Smooth muscle cell (in vitro differentiated cells): ENCODE results near the gene TNPO3. TPM values are rescaled to one million over a fixed set of nuclear protein-coding genes. Genes with fewer than 3 reads are reported as not detected.

Experiments used
- DNase-seq: peaks from one replicate; lab custom pipeline; 2025; ENCODE audit not compliant: unreplicated experiment; lab: John Stamatoyannopoulos, UW
- H2AFZ ChIP-seq: fragments of 200-600 bp; sonication (generic); 2 replicates; pipeline ENCODE4 v1.6.0; 2016; ENCODE audit warnings: antibody characterized with exemption, low read depth, mild to moderate bottlenecking
- H3F3A ChIP-seq: fragments of 200-600 bp; sonication (generic); 2 replicates; pipeline ENCODE4 v1.6.0; 2017; ENCODE audit warnings: antibody characterized with exemption, low read depth
- H3K27ac ChIP-seq: fragments of 200-600 bp; sonication (generic); 2 replicates; pipeline ENCODE4 v1.5.1; 2016; ENCODE audit warnings: low read depth, mild to moderate bottlenecking
- H3K27me3 ChIP-seq: fragments of 200-600 bp; sonication (generic); 2 replicates; pipeline ENCODE4 v1.6.1; 2016; ENCODE audit warnings: low read depth, mild to moderate bottlenecking
- H3K36me3 ChIP-seq: fragments of 200-600 bp; sonication (generic); 2 replicates; pipeline ENCODE4 v1.5.1; 2016; ENCODE audit warnings: low read depth
- H3K4me1 ChIP-seq: fragments of 200-600 bp; sonication (generic); 2 replicates; pipeline ENCODE4 v1.5.1; 2016; ENCODE audit warnings: low read depth
- H3K4me2 ChIP-seq: fragments of 200-600 bp; sonication (generic); 2 replicates; pipeline ENCODE4 v1.6.0; 2016; ENCODE audit warnings: mild to moderate bottlenecking
- H3K4me3 ChIP-seq: fragments of 200-600 bp; sonication (generic); 2 replicates; pipeline ENCODE4 v1.5.1; 2016; ENCODE audit warnings: mild to moderate bottlenecking
- H3K79me2 ChIP-seq: fragments of 200-600 bp; sonication (generic); 2 replicates; pipeline ENCODE4 v1.6.0; 2016; ENCODE audit warnings: low read depth, mild to moderate bottlenecking
- H3K9ac ChIP-seq: fragments of 200-600 bp; sonication (generic); 2 replicates; pipeline ENCODE4 v1.6.0; 2016; ENCODE audit warnings: low read depth
- H3K9me3 ChIP-seq: fragments of 200-600 bp; sonication (generic); replicated peaks from 2 replicates; pipeline ENCODE4 v1.5.1; 2016; ENCODE audit warnings: low read depth
- H4K20me1 ChIP-seq: fragments of 200-600 bp; sonication (generic); 2 replicates; pipeline ENCODE4 v1.6.0; 2016; ENCODE audit warnings: low read depth
- CTCF ChIP-seq: fragments of 200-600 bp; sonication (generic); IDR thresholded peaks from 2 replicates; pipeline ENCODE4 v1.5.1; 2017; ENCODE audit warnings: borderline replicate concordance, mild to moderate bottlenecking, antibody characterized with exemption; ENCODE audit not compliant: insufficient read depth, poor library complexity, severe bottlenecking
- WGBS: methylation state at CpG from one replicate; pipeline ENCODE4 v1.1.7; 2016; ENCODE audit warnings: low lambda C conversion rate; 5-methylcytosine and 5-hydroxymethylcytosine counted together
- polyA plus RNA-seq: library from polyadenylated mRNA; unstranded; fragments of >200 nt; fragmentation: Nextera tagmentation; extraction: Ambion mirVana; gene quantifications from 2 replicates; pipeline ENCODE4 v1.2.1, GENCODE V29; 2016
- total RNA-seq: library from RNA; depleted of rRNA; stranded (reverse); fragments of >200 nt; gene quantifications from 2 replicates; pipeline ENCODE4 v1.2.3, GENCODE V29; 2014

Gene TNPO3
- total and polyA plus RNA-seq, 2 experiments from 2014 or later: 28.4 to 41.3 TPM

- Histone ChIP-seq H4K20me1 (no peaks in the 10 kb centered on the region), H3K4me3 (no peak overlapping the region), H3K4me1 (no peaks in the 10 kb centered on the region), H3K36me3 (no peaks in the 10 kb centered on the region), H3F3A (no peaks in the 10 kb centered on the region), H2AFZ (no peak overlapping the region), H3K79me2 (no peaks in the 10 kb centered on the region), H3K4me2 (no peak overlapping the region), H3K9ac (no peak overlapping the region), H3K27me3 (no peaks in the 10 kb centered on the region), H3K27ac (no peak overlapping the region), H3K9me3 (no peaks in the 10 kb centered on the region)
- no peak for TF ChIP-seq CTCF
- DNase-seq: no peak
- WGBS: 91% methylated on average over 9 of the region's 9 CpGs
Measured at GRCh38 chr7:128947854-128948253, 107.1 kb downstream of the TNPO3 start.

- H2AFZ ChIP-seq: no peak overlapping the region
- DNase-seq: no peak
- no peaks in the 10 kb centered on the region for H3K79me2 ChIP-seq
- no peaks in the 10 kb centered on the region for H4K20me1 ChIP-seq
- WGBS: 84% methylated on average over 15 of the region's 22 CpGs
- no peaks in the 10 kb centered on the region for H3F3A ChIP-seq
- no peak overlapping the region for H3K4me2 ChIP-seq
- no peak overlapping the region for H3K9ac ChIP-seq
- H3K36me3 ChIP-seq: no peaks in the 10 kb centered on the region
- H3K9me3 ChIP-seq: no peaks in the 10 kb centered on the region
- no peak overlapping the region for H3K4me3 ChIP-seq
- H3K4me1 ChIP-seq: no peaks in the 10 kb centered on the region
- H3K27me3 ChIP-seq: no peaks in the 10 kb centered on the region
- H3K27ac ChIP-seq: no peak overlapping the region
- no peak for TF ChIP-seq CTCF
Measured at GRCh38 chr7:128946936-128947830, 107.7 kb downstream of the TNPO3 start.

GRCh38 chr7:128945668-128946366 is 109.1 kb downstream of the TNPO3 start:
- H3K27ac ChIP-seq: no peak overlapping the region
- no peaks in the 10 kb centered on the region for H4K20me1 ChIP-seq
- no peak for TF ChIP-seq CTCF
- H3K27me3 ChIP-seq: peaks cover 6% of the 10 kb centered on the region
- H3K9me3 ChIP-seq: no peaks in the 10 kb centered on the region
- H3K4me1 ChIP-seq: no peaks in the 10 kb centered on the region
- no peak overlapping the region for H2AFZ ChIP-seq
- H3K9ac ChIP-seq: no peak overlapping the region
- H3K79me2 ChIP-seq: no peaks in the 10 kb centered on the region
- no peak overlapping the region for H3K4me3 ChIP-seq
- H3K4me2 ChIP-seq: no peak overlapping the region
- no peak for DNase-seq
- no peaks in the 10 kb centered on the region for H3F3A ChIP-seq
- WGBS: 93% methylated on average over 21 of the region's 21 CpGs
- no peaks in the 10 kb centered on the region for H3K36me3 ChIP-seq
